H9 (cell line): ENCODE measurements around the gene TUBB1. TPM values are rescaled to one million over a fixed set of nuclear protein-coding genes. Genes with fewer than 3 reads are reported as not detected.

Source experiments
- DNase-seq: peaks from one replicate; pipeline ENCODE4 v3.0.0-alpha.2; 2017
- H2AFZ ChIP-seq: one replicate; pipeline ENCODE4 v1.6.1; 2013; ENCODE audit warnings: mild to moderate bottlenecking, low read length, control low read depth, moderate library complexity
- H2AK5ac ChIP-seq: 2 replicates; pipeline ENCODE4 v1.6.1; 2013; ENCODE audit warnings: low read length, control low read depth, mixed read lengths; ENCODE audit not compliant: insufficient read length
- H2BK120ac ChIP-seq: one replicate; pipeline ENCODE4 v1.6.1; 2013; ENCODE audit warnings: low read depth, mild to moderate bottlenecking, low read length, control low read depth, inconsistent platforms; ENCODE audit not compliant: poor library complexity, severe bottlenecking
- H2BK12ac ChIP-seq: 2 replicates; pipeline ENCODE4 v1.6.1; 2013; ENCODE audit warnings: low read length, control low read depth, mixed read lengths, low read depth; ENCODE audit not compliant: insufficient read length
- H2BK15ac ChIP-seq: 2 replicates; pipeline ENCODE4 v1.6.1; 2013; ENCODE audit warnings: low read depth, low read length, control low read depth
- H2BK20ac ChIP-seq: one replicate; pipeline ENCODE4 v1.6.1; 2013; ENCODE audit warnings: low read depth, mild to moderate bottlenecking, low read length, control low read depth, inconsistent platforms; ENCODE audit not compliant: poor library complexity, severe bottlenecking
- H2BK5ac ChIP-seq: 2 replicates; pipeline ENCODE4 v1.6.1; 2013; ENCODE audit warnings: low read length, control low read depth, mixed read lengths; ENCODE audit not compliant: insufficient read length
- H3K14ac ChIP-seq: 2 replicates; pipeline ENCODE4 v1.6.1; 2013; ENCODE audit warnings: low read length, control low read depth; ENCODE audit not compliant: insufficient read depth
- H3K18ac ChIP-seq: 2 replicates; pipeline ENCODE4 v1.6.1; 2013; ENCODE audit warnings: low read depth, mild to moderate bottlenecking, mixed read lengths, low read length, control low read depth; ENCODE audit not compliant: insufficient read length
- H3K23ac ChIP-seq: 2 replicates; pipeline ENCODE4 v1.6.1; 2013; ENCODE audit warnings: low read length, control low read depth, mixed read lengths, low read depth; ENCODE audit not compliant: insufficient read length
- H3K23me2 ChIP-seq: 2 replicates; pipeline ENCODE4 v1.6.1; 2013; ENCODE audit warnings: low read depth, mild to moderate bottlenecking, mixed read lengths, low read length, control low read depth; ENCODE audit not compliant: insufficient read length, poor library complexity, severe bottlenecking
- H3K27ac ChIP-seq: 2 replicates; pipeline ENCODE4 v1.5.1; 2013; ENCODE audit warnings: low read length, control low read depth, mixed read lengths, low read depth; ENCODE audit not compliant: insufficient read length
- H3K27me3 ChIP-seq: 2 replicates; pipeline ENCODE4 v1.6.1; 2013; ENCODE audit warnings: low read length, control low read depth, inconsistent platforms; ENCODE audit not compliant: insufficient read depth
- H3K4ac ChIP-seq: 2 replicates; pipeline ENCODE4 v1.6.1; 2013; ENCODE audit warnings: low read depth, mild to moderate bottlenecking, control low read depth, inconsistent platforms, low read length, moderate library complexity
- H3K4me1 ChIP-seq: 2 replicates; pipeline ENCODE4 v1.6.1; 2013; ENCODE audit warnings: low read length, control low read depth, inconsistent platforms; ENCODE audit not compliant: insufficient read depth
- H3K4me2 ChIP-seq: 2 replicates; pipeline ENCODE4 v1.6.1; 2013; ENCODE audit warnings: low read length, control low read depth, mixed read lengths; ENCODE audit not compliant: insufficient read length, insufficient read depth
- H3K56ac ChIP-seq: 2 replicates; pipeline ENCODE4 v1.6.1; 2013; ENCODE audit warnings: low read depth, mild to moderate bottlenecking, mixed read lengths, low read length, control low read depth; ENCODE audit not compliant: insufficient read length
- H3K79me1 ChIP-seq: 2 replicates; pipeline ENCODE4 v1.6.1; 2013; ENCODE audit warnings: low read depth, mild to moderate bottlenecking, moderate library complexity, low read length, control low read depth, inconsistent platforms; ENCODE audit not compliant: insufficient read depth, poor library complexity, severe bottlenecking
- H3K79me2 ChIP-seq: 2 replicates; pipeline ENCODE4 v1.6.1; 2013; ENCODE audit warnings: low read length, control low read depth, inconsistent platforms; ENCODE audit not compliant: insufficient read depth
- H3K9ac ChIP-seq: 2 replicates; pipeline ENCODE4 v1.6.1; 2013; ENCODE audit warnings: low read length, control low read depth, mixed read lengths; ENCODE audit not compliant: insufficient read length; ENCODE audit errors: extremely low read depth
- H3K9me3 ChIP-seq: one replicate; pipeline ENCODE4 v1.6.1; 2013; ENCODE audit warnings: low read depth, low read length, inconsistent platforms; ENCODE audit not compliant: control insufficient read depth
- H3T11ph ChIP-seq: one replicate; pipeline ENCODE4 v1.6.1; 2013; ENCODE audit warnings: mild to moderate bottlenecking, low read length, control low read depth, inconsistent platforms
- H4K20me1 ChIP-seq: one replicate; pipeline ENCODE4 v1.6.1; 2013; ENCODE audit not compliant: control insufficient read depth, insufficient read length, insufficient read depth
- H4K5ac ChIP-seq: 2 replicates; pipeline ENCODE4 v1.6.1; 2013; ENCODE audit warnings: low read depth, mild to moderate bottlenecking, mixed read lengths, low read length, control low read depth; ENCODE audit not compliant: insufficient read length
- H4K8ac ChIP-seq: replicated peaks from 2 replicates; pipeline ENCODE4 v1.6.1; 2013; ENCODE audit warnings: low read length, control low read depth, mixed read lengths, low read depth; ENCODE audit not compliant: insufficient read length
- H4K91ac ChIP-seq: 2 replicates; pipeline ENCODE4 v1.6.1; 2013; ENCODE audit warnings: low read depth, mild to moderate bottlenecking, moderate library complexity, mixed read lengths, low read length, control low read depth; ENCODE audit not compliant: insufficient read length
- H3K27ac Mint-ChIP-seq, 3 experiments: 2 replicates in 2 of 3; 3 replicates in 1 of 3; pipeline ENCODE4 v1.8.0; 2020 to 2021; ENCODE audit warnings: mixed read lengths in 3 of 3, mild to moderate bottlenecking in 1 of 3, moderate library complexity in 1 of 3
- H3K27me3 Mint-ChIP-seq: 2 replicates; pipeline ENCODE4 v1.8.0; 2021; ENCODE audit warnings: low read depth, mild to moderate bottlenecking, moderate library complexity, mixed read lengths
- H3K36me3 Mint-ChIP-seq, 3 experiments: 2 replicates in 2 of 3; 3 replicates in 1 of 3; pipeline ENCODE4 v1.8.0; 2020 to 2021; ENCODE audit warnings: low read depth in 3 of 3, mixed read lengths in 3 of 3; ENCODE audit not compliant: insufficient read depth in 1 of 3
- H3K4me1 Mint-ChIP-seq, 2 experiments: 2 replicates each; pipeline ENCODE4 v1.8.0; 2020; ENCODE audit warnings: mixed read lengths in 2 of 2
- H3K4me3 Mint-ChIP-seq, 2 experiments: 2 replicates in 1 of 2; 3 replicates in 1 of 2; pipeline ENCODE4 v1.8.0; 2020 to 2021; ENCODE audit warnings: mild to moderate bottlenecking in 2 of 2, mixed read lengths in 2 of 2, moderate library complexity in 1 of 2
- H3K9me3 Mint-ChIP-seq, 2 experiments: 2 replicates in 1 of 2; 3 replicates in 1 of 2; pipeline ENCODE4 v1.8.0; 2020; ENCODE audit warnings: mild to moderate bottlenecking in 2 of 2, mixed read lengths in 2 of 2, moderate library complexity in 1 of 2
- CTCF ChIP-seq: fragments of 200-600 bp; sonication (generic); conservative IDR thresholded peaks from 3 replicates; pipeline ENCODE4 v1.8.0; 2021; ENCODE audit warnings: antibody characterized with exemption, mild to moderate bottlenecking
- WGBS: extraction: QIAGEN DNeasy Blood & Tissue Kit; methylation state at CpG from one replicate; pipeline ENCODE4 v1.1.7; 2013; ENCODE audit warnings: missing lambda C conversion rate, low lambda C conversion rate, mixed read lengths; ENCODE audit not compliant: insufficient read length; ENCODE audit errors: extremely low coverage; 5-methylcytosine and 5-hydroxymethylcytosine counted together
- total RNA-seq: library from RNA; stranded (reverse); gene quantifications from 2 replicates; pipeline ENCODE4 v1.2.1, GENCODE V29; 2021

TUBB1 gene
- total RNA-seq, 1 experiment from 2014 or later, result not detected

GRCh38 chr20:58984691-58985090 lies 34.5 kb upstream of the TUBB1 start:
- Histone ChIP-seq H2AK5ac (no peak overlapping the region), H3K79me1 (peaks cover 4% of the 10 kb centered on the region), H3K23me2 (peaks cover 6% of the 10 kb centered on the region), H3K9ac (no peak overlapping the region), H2BK20ac (no peak overlapping the region), H2BK120ac (no peak overlapping the region), H4K20me1 (no peaks in the 10 kb centered on the region), H3K4ac (no peak overlapping the region), H3K18ac (no peak overlapping the region), H2AFZ (no peak overlapping the region), H3K9me3 (no peaks in the 10 kb centered on the region), H2BK15ac (no peak overlapping the region), H4K91ac (no peak overlapping the region), H4K8ac (no peak overlapping the region), H3K4me2 (no peak overlapping the region), H3K56ac (no peak overlapping the region), H3K14ac (no peak overlapping the region), H3K23ac (no peak overlapping the region), H3K4me1 (no peaks in the 10 kb centered on the region; the same call in 1 of the 2 replicates), H3T11ph (no peak overlapping the region), H3K27ac (no peak overlapping the region), H3K79me2 (peaks cover 10% of the 10 kb centered on the region; the same call in 1 of the 2 replicates), H2BK12ac (no peak overlapping the region), H2BK5ac (no peak overlapping the region), H3K27me3 (no peaks in the 10 kb centered on the region), H4K5ac (no peak overlapping the region)
- peaks cover 18% of the 10 kb centered on the region in 2 experiments for H3K4me1 Mint-ChIP-seq
- WGBS, result no CpG with 5 or more reads among the region's 6 CpGs
- DNase-seq, result no peak
- no peaks in the 10 kb centered on the region for H3K9me3 Mint-ChIP-seq
- no peak overlapping the region for H3K27ac Mint-ChIP-seq
- H3K27me3 Mint-ChIP-seq, result peaks cover 2% of the 10 kb centered on the region
- no peak overlapping the region for H3K4me3 Mint-ChIP-seq
- H3K36me3 Mint-ChIP-seq, result peaks cover 23 to 47% (median 45%) of the 10 kb centered on the region in 3 experiments
- TF ChIP-seq CTCF, result no peak
